ENCODE data around the gene USP51. TPM values are rescaled to one million over a fixed set of nuclear protein-coding genes. Genes with fewer than 3 reads are reported as not detected.
A peak's percentile ranks its signal among the peaks of the same experiment; 100 is the strongest.
"Not testable (repeated sequence)": the region's sequence is repeated elsewhere in the genome, so short reads cannot be mapped to it uniquely, and the experiment has no call there.

Gene USP51
- total RNA-seq, 4 donors from 2014 or later, result 0.26 to 8.2 (median 4.4) TPM

- Histone ChIP-seq H3K36me3 (no peaks in the 10 kb centered on the region), H3K9me3 (no peaks in the 10 kb centered on the region), H3K27ac (peak overlapping the region; percentile 96 to 98), H3K27me3 (no peaks in the 10 kb centered on the region), H3K4me3 (peak overlapping the region; percentile 53 to 83), H3K4me1 (no peaks in the 10 kb centered on the region)
- TF ChIP-seq, protein P1, sequence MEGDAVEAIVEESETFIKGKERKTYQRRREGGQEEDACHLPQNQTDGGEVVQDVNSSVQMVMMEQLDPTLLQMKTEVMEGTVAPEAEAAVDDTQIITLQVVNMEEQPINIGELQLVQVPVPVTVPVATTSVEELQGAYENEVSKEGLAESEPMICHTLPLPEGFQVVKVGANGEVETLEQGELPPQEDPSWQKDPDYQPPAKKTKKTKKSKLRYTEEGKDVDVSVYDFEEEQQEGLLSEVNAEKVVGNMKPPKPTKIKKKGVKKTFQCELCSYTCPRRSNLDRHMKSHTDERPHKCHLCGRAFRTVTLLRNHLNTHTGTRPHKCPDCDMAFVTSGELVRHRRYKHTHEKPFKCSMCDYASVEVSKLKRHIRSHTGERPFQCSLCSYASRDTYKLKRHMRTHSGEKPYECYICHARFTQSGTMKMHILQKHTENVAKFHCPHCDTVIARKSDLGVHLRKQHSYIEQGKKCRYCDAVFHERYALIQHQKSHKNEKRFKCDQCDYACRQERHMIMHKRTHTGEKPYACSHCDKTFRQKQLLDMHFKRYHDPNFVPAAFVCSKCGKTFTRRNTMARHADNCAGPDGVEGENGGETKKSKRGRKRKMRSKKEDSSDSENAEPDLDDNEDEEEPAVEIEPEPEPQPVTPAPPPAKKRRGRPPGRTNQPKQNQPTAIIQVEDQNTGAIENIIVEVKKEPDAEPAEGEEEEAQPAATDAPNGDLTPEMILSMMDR (IDR thresholded peaks at IDR 0.05), result no peak
- TF ChIP-seq POLR2A (IDR thresholded peaks at IDR 0.05), result no peak
- DNase-seq, result no peak
- intact Hi-C loops (cut with DNase I; ENCODE audit: low total_unique reads), result no loop called here
These were observed 1.5 kb downstream of the USP51 start for GRCh38 chrX:55488006-55488592.

- H3K27me3 ChIP-seq, result no peaks in the 10 kb centered on the region
- no peaks in the 10 kb centered on the region for H3K36me3 ChIP-seq
- H3K27ac ChIP-seq, result no peak overlapping the region
- no peak for DNase-seq
- H3K4me1 ChIP-seq, result no peaks in the 10 kb centered on the region
- TF ChIP-seq POLR2A (IDR thresholded peaks at IDR 0.05), result no peak
- TF ChIP-seq, protein P1 (IDR thresholded peaks at IDR 0.05), result no peak
- no peak overlapping the region for H3K4me3 ChIP-seq
- no peaks in the 10 kb centered on the region for H3K9me3 ChIP-seq
- intact Hi-C loops (cut with DNase I; ENCODE audit: low total_unique reads), result no loop called here
These were observed 2.5 kb downstream of the USP51 start for GRCh38 chrX:55487143-55487542.

GRCh38 chrX:55486736-55487135, 2.9 kb downstream of the USP51 start:
- intact Hi-C loops (cut with DNase I; ENCODE audit: low total_unique reads), result no loop called here
- Histone ChIP-seq H3K9me3 (no peaks in the 10 kb centered on the region), H3K36me3 (no peaks in the 10 kb centered on the region), H3K4me3 (no peak overlapping the region), H3K27ac (no peak overlapping the region), H3K4me1 (no peaks in the 10 kb centered on the region), H3K27me3 (no peaks in the 10 kb centered on the region)
- TF ChIP-seq, protein P1 (IDR thresholded peaks at IDR 0.05), result no peak
- no peak for TF ChIP-seq POLR2A (IDR thresholded peaks at IDR 0.05)
- DNase-seq, result no peak

- H3K4me1 ChIP-seq, result no peaks in the 10 kb centered on the region
- DNase-seq, result no peak
- no peaks in the 10 kb centered on the region for H3K36me3 ChIP-seq
- no peak for TF ChIP-seq POLR2A (IDR thresholded peaks at IDR 0.05)
- TF ChIP-seq, protein P1 (IDR thresholded peaks at IDR 0.05), result no peak
- H3K4me3 ChIP-seq, result no peak overlapping the region
- no peak overlapping the region for H3K27ac ChIP-seq
- intact Hi-C loops (cut with DNase I; ENCODE audit: low total_unique reads), result no loop called here
- no peaks in the 10 kb centered on the region for H3K27me3 ChIP-seq
- no peaks in the 10 kb centered on the region for H3K9me3 ChIP-seq
These were observed 4.7 kb downstream of the USP51 start for GRCh38 chrX:55484948-55485347.

GRCh38 chrX:55480390-55481062, 9.1 kb downstream of the USP51 start:
- H3K9me3 ChIP-seq, result no peaks in the 10 kb centered on the region
- no peak overlapping the region for H3K4me3 ChIP-seq
- no peak overlapping the region for H3K27ac ChIP-seq
- H3K36me3 ChIP-seq, result no peaks in the 10 kb centered on the region
- no peaks in the 10 kb centered on the region for H3K4me1 ChIP-seq
- no peak for DNase-seq
- intact Hi-C loops (cut with DNase I; ENCODE audit: low total_unique reads), result no loop called here
- TF ChIP-seq, protein P1 (IDR thresholded peaks at IDR 0.05), result no peak
- no peak for TF ChIP-seq POLR2A (IDR thresholded peaks at IDR 0.05)
- H3K27me3 ChIP-seq, result no peaks in the 10 kb centered on the region

DNA sequence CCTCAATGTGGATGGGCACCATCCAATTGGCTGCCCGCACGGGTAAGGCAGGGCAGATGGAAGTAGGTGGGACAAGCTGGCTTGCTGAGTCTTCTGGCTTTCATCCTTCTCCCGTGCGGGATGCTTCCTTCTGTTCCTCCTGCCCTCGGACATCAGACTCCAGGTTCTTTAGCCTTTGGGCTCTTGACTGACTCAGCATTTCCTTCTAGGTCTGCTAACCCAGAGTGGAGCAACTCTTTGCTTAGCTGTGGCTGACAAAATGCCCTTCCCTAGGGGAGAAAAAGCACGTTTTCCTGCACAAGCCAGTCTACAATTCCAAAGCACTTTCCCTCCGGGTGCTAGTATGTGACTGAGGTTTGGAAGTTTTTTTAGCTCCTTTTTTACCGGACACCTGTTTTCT, 9.7 kb downstream of the USP51 start:
- H3K27me3 ChIP-seq; H3K4me1 ChIP-seq; H3K9me3 ChIP-seq; H3K4me3 ChIP-seq; H3K27ac ChIP-seq; H3K36me3 ChIP-seq; intact Hi-C loops (cut with DNase I; ENCODE audit: low total_unique reads); DNase-seq: not testable (repeated sequence)

DNA sequence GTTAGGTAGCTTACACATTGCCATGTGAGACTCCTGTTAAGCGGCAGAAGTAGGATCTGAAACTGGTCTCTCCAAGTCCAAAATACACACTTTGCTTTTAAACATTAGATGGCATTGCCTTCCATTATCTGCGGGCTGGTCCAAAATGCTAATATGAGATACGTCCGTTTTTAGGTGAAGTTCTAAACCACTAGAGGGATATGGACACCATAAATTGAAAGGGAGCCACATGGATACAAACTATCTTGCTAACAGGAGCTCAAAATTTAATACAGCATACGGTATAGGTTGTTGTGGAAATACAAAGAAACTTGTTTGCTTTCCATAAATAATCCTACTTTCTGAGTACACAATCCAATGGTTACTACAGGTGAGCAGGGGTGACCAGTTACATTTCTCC, 23.9 kb downstream of the USP51 start:
- intact Hi-C loops (cut with DNase I; ENCODE audit: low total_unique reads); H3K9me3 ChIP-seq; DNase-seq: not testable (repeated sequence)

DNA sequence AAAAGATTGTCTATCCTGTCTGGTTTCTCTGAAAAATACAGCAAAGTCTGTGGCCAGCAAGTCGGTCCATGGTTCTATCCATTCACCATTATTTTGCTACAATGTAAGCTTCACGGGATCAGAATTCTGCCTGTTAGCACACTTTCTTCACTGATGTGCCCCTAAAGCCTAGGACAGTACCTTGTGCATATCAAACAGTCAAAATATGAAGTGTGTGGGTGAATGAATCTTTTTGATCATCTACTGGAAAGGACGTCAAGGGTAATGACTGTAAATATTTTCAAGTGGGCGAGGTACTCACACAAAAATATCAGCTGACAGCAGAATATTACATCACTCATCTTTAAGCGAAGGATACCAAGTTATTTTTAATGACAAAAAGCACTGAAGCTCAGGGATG, 24.5 kb downstream of the USP51 start:
- DNase-seq; H3K36me3 ChIP-seq; H3K27ac ChIP-seq; H3K27me3 ChIP-seq; H3K4me3 ChIP-seq; H3K4me1 ChIP-seq; intact Hi-C loops (cut with DNase I; ENCODE audit: low total_unique reads); H3K9me3 ChIP-seq: not testable (repeated sequence)

More for the DNA sequence above, 23.9 kb downstream of the USP51 start:
- not testable (repeated sequence) for H3K27ac ChIP-seq, H3K4me3 ChIP-seq, H3K36me3 ChIP-seq, H3K27me3 ChIP-seq, H3K4me1 ChIP-seq

Data from uterus (tissue), 4 donors.